Fibroblast of mammary gland (primary cell): ENCODE measurements around the gene DCD.

ENCODE experiments used
- DNase-seq: peaks from one replicate; pipeline ENCODE4 v3.0.0-alpha.2; 2010; ENCODE audit warnings: low read depth
- H3K4me3 ChIP-seq: 2 replicates; pipeline ENCODE4 v1.5.1; 2011; ENCODE audit warnings: low read depth, mild to moderate bottlenecking, low read length, moderate library complexity; ENCODE audit not compliant: control insufficient read depth
- CTCF ChIP-seq: conservative IDR thresholded peaks from 2 replicates; pipeline ENCODE4 v1.5.1; 2011; ENCODE audit warnings: low read depth, low read length, inconsistent platforms; ENCODE audit not compliant: control insufficient read depth, insufficient read depth

The DCD gene

GRCh38 chr12:54611715-54612149, 36.4 kb downstream of the DCD start:
- DNase-seq, result no peak

GRCh38 chr12:54608769-54609168, 39.4 kb downstream of the DCD start:
- TF ChIP-seq CTCF, result no peak
- DNase-seq, result no peak
- H3K4me3 ChIP-seq, result no peak overlapping the region

More at GRCh38 chr12:54611715-54612149, 36.4 kb downstream of the DCD start:
- H3K4me3 ChIP-seq, result no peak overlapping the region
- TF ChIP-seq CTCF, result no peak

- H3K4me3 ChIP-seq, result no peak overlapping the region
- TF ChIP-seq CTCF, result no peak
- DNase-seq, result no peak
Measured at GRCh38 chr12:54608156-54608555, 40.0 kb downstream of the DCD start.

GRCh38 chr12:54606556-54606955, 41.6 kb downstream of the DCD start:
- no peak for DNase-seq
- no peak overlapping the region for H3K4me3 ChIP-seq
- TF ChIP-seq CTCF, result no peak

GRCh38 chr12:54605138-54605970, 42.8 kb downstream of the DCD start:
- TF ChIP-seq CTCF, result no peak
- no peak overlapping the region for H3K4me3 ChIP-seq
- no peak for DNase-seq

- no peak for DNase-seq
- no peak overlapping the region for H3K4me3 ChIP-seq
- TF ChIP-seq CTCF, result no peak
Measured at GRCh38 chr12:54604436-54604835, 43.7 kb downstream of the DCD start.
